GM23338 (cell line): ENCODE results near the gene CASQ2. TPM values are rescaled to one million over a fixed set of nuclear protein-coding genes. Genes with fewer than 3 reads are reported as not detected.

Experiments
- ATAC-seq: fragments of 200-7000 bp; cut with Tn5 transposase; 3 replicates; pipeline ENCODE4 v1.9.1; 2020
- DNase-seq: peaks from one replicate; pipeline ENCODE4 v3.0.0-alpha.2; 2015; ENCODE audit warnings: low spot score
- H2AFZ ChIP-seq: fragments of 200-600 bp; sonication (generic); 2 replicates; pipeline ENCODE4 v1.8.0; 2016; ENCODE audit warnings: antibody characterized with exemption, mild to moderate bottlenecking, moderate library complexity
- H3F3A ChIP-seq: fragments of 200-600 bp; sonication (generic); replicated peaks from 2 replicates; pipeline ENCODE4 v1.8.0; 2017; ENCODE audit warnings: antibody characterized with exemption, mixed run types, low read depth
- H3K27ac ChIP-seq: fragments of 200-600 bp; sonication (generic); 2 replicates; pipeline ENCODE4 v1.6.1; 2016; ENCODE audit warnings: low read depth
- H3K27me3 ChIP-seq: fragments of 200-600 bp; sonication (generic); 2 replicates; pipeline ENCODE4 v1.8.0; 2016; ENCODE audit warnings: mild to moderate bottlenecking, mixed run types, moderate library complexity; ENCODE audit not compliant: insufficient read depth
- H3K36me3 ChIP-seq: fragments of 200-600 bp; sonication (generic); 2 replicates; pipeline ENCODE4 v1.8.0; 2016; ENCODE audit warnings: mild to moderate bottlenecking; ENCODE audit not compliant: insufficient read depth
- H3K4me1 ChIP-seq: fragments of 200-600 bp; sonication (generic); 2 replicates; pipeline ENCODE4 v1.8.0; 2016; ENCODE audit warnings: mild to moderate bottlenecking, moderate library complexity; ENCODE audit not compliant: insufficient read depth
- H3K4me2 ChIP-seq: fragments of 200-600 bp; sonication (generic); 2 replicates; pipeline ENCODE4 v1.7.1; 2017; ENCODE audit warnings: mixed run types
- H3K4me3 ChIP-seq: fragments of 200-600 bp; sonication (generic); 2 replicates; pipeline ENCODE4 v1.6.1; 2016; ENCODE audit warnings: mixed run types
- H3K79me2 ChIP-seq: fragments of 200-600 bp; sonication (generic); replicated peaks from 2 replicates; pipeline ENCODE4 v1.8.0; 2017; ENCODE audit warnings: mild to moderate bottlenecking; ENCODE audit not compliant: insufficient read depth
- H3K9me2 ChIP-seq: fragments of 200-600 bp; sonication (generic); 2 replicates; pipeline ENCODE4 v1.8.0; 2017; ENCODE audit not compliant: insufficient read depth
- H4K20me1 ChIP-seq: fragments of 200-600 bp; sonication (generic); replicated peaks from 2 replicates; pipeline ENCODE4 v1.8.0; 2017; ENCODE audit warnings: mild to moderate bottlenecking; ENCODE audit not compliant: insufficient read depth
- H3K27ac Mint-ChIP-seq: 2 replicates; pipeline ENCODE4 v1.8.0; 2020; ENCODE audit warnings: inconsistent platforms, mild to moderate bottlenecking, moderate library complexity, mixed read lengths
- H3K27me3 Mint-ChIP-seq: 3 replicates; pipeline ENCODE4 v1.8.0; 2022; ENCODE audit warnings: low read depth, mild to moderate bottlenecking, moderate library complexity, mixed read lengths, inconsistent platforms; ENCODE audit not compliant: insufficient read depth, poor library complexity
- H3K36me3 Mint-ChIP-seq: 3 replicates; pipeline ENCODE4 v1.8.0; 2021; ENCODE audit warnings: low read depth, mild to moderate bottlenecking, inconsistent platforms, moderate library complexity, mixed read lengths
- H3K4me1 Mint-ChIP-seq: 3 replicates; pipeline ENCODE4 v1.8.0; 2020; ENCODE audit warnings: mild to moderate bottlenecking, inconsistent platforms, mixed read lengths
- H3K4me3 Mint-ChIP-seq: 3 replicates; pipeline ENCODE4 v1.8.0; 2021; ENCODE audit warnings: moderate library complexity, mild to moderate bottlenecking, inconsistent platforms, mixed read lengths
- H3K9me3 Mint-ChIP-seq: 3 replicates; pipeline ENCODE4 v1.8.0; 2020; ENCODE audit warnings: moderate library complexity, mild to moderate bottlenecking, inconsistent platforms, mixed read lengths
- CREB1 ChIP-seq: fragments of 250-450 bp; sonication (Bioruptor Pico); IDR thresholded peaks from 2 replicates; pipeline ENCODE4 v1.5.0; 2020; ENCODE audit warnings: low read depth, mild to moderate bottlenecking, moderate library complexity
- ETS1 ChIP-seq: IDR thresholded peaks from 2 replicates; pipeline ENCODE4 v1.6.1; 2016; ENCODE audit warnings: antibody characterized with exemption
- EZH2 ChIP-seq: fragments of 200-600 bp; sonication (generic); IDR thresholded peaks from one replicate; pipeline ENCODE4 v1.8.0; 2017; ENCODE audit warnings: antibody characterized with exemption, mild to moderate bottlenecking, low read depth; ENCODE audit not compliant: unreplicated experiment
- EZH2phosphoT487 ChIP-seq: fragments of 200-600 bp; sonication (generic); IDR thresholded peaks from one replicate; pipeline ENCODE4 v1.8.1; 2018; ENCODE audit warnings: antibody characterized with exemption; ENCODE audit not compliant: unreplicated experiment
- JUNB ChIP-seq: IDR thresholded peaks from one replicate; pipeline ENCODE4 v1.6.1; 2016; ENCODE audit warnings: antibody characterized with exemption; ENCODE audit not compliant: unreplicated experiment
- NANOG ChIP-seq: IDR thresholded peaks from 2 replicates; pipeline ENCODE4 v1.6.1; 2016; ENCODE audit warnings: antibody characterized with exemption, borderline replicate concordance
- REST ChIP-seq: IDR thresholded peaks from one replicate; pipeline ENCODE4 v1.6.1; 2018; ENCODE audit warnings: antibody characterized with exemption; ENCODE audit not compliant: unreplicated experiment
- STAT1 ChIP-seq: IDR thresholded peaks from one replicate; pipeline ENCODE4 v1.6.1; 2016; ENCODE audit warnings: antibody characterized with exemption; ENCODE audit not compliant: unreplicated experiment
- ZNF114 ChIP-seq: fragments of 250-450 bp; sonication (Bioruptor Pico); IDR thresholded peaks from 2 replicates; pipeline ENCODE4 v1.5.0; 2020; ENCODE audit warnings: mild to moderate bottlenecking, moderate library complexity
- ZNF331 ChIP-seq: fragments of 250-450 bp; sonication (Bioruptor Pico); IDR thresholded peaks from 2 replicates; pipeline ENCODE4 v1.5.0; 2020; ENCODE audit warnings: low read depth, mild to moderate bottlenecking, moderate library complexity
- ZNF462 ChIP-seq: fragments of 250-450 bp; sonication (Bioruptor Pico); IDR thresholded peaks from 2 replicates; pipeline ENCODE4 v1.5.0; 2020; ENCODE audit warnings: mild to moderate bottlenecking, moderate library complexity
- polyA plus RNA-seq: library from polyadenylated mRNA; unstranded; fragments of >200 nt; fragmentation: Nextera tagmentation; extraction: Ambion mirVana; gene quantifications from 2 replicates; pipeline ENCODE4 v1.2.1, GENCODE V29; 2016
- total RNA-seq: library from RNA; depleted of rRNA; stranded (reverse); fragments of >200 nt; shearing (Covaris generic); gene quantifications from 2 replicates; pipeline ENCODE4 v1.2.3, GENCODE V29; 2014

CASQ2 gene
- total and polyA plus RNA-seq, 2 experiments from 2014 or later, result not detected

- no peak for ATAC-seq
- H4K20me1 ChIP-seq, result no peaks in the 10 kb centered on the region; the same call in none of the 2 replicates
- H3K4me1 Mint-ChIP-seq, result peaks cover 40% of the 10 kb centered on the region
- H3K27me3 Mint-ChIP-seq, result peaks cover 2% of the 10 kb centered on the region
- H3K79me2 ChIP-seq, result peaks cover 33% of the 10 kb centered on the region
- peak overlapping the region; percentile 19 for H3K27ac Mint-ChIP-seq
- H3K36me3 ChIP-seq, result peaks cover 3% of the 10 kb centered on the region; the same call in 1 of the 2 replicates
- no peaks in the 10 kb centered on the region for H3K9me3 Mint-ChIP-seq
- H3K27ac ChIP-seq, result no peak overlapping the region
- H3F3A ChIP-seq, result no peaks in the 10 kb centered on the region
- peaks cover 22% of the 10 kb centered on the region for H3K36me3 Mint-ChIP-seq
- H3K27me3 ChIP-seq, result no peaks in the 10 kb centered on the region
- H2AFZ ChIP-seq, result no peak overlapping the region
- 0 out of 2 replicates have a peak, but pooled peaks cover 5% of the 10 kb centered on the region for H3K9me2 ChIP-seq
- no peak overlapping the region for H3K4me2 ChIP-seq
- peaks cover 26% of the 10 kb centered on the region for H3K4me1 ChIP-seq
- DNase-seq, result no peak
- TF ChIP-seq EZH2 (no peak), CREB1 (CRISPR knock-in tag) (no peak), JUNB (no peak)
- H3K4me3 Mint-ChIP-seq, result no peak overlapping the region
- H3K4me3 ChIP-seq, result no peak overlapping the region
Measured at GRCh38 chr1:115658646-115659045, 109.9 kb downstream of the CASQ2 start.

- Histone ChIP-seq H3K4me3 (no peak overlapping the region), H3K9me2 (0 out of 2 replicates have a peak, but pooled peaks cover 5% of the 10 kb centered on the region), H3K4me2 (no peak overlapping the region), H3K27me3 (no peaks in the 10 kb centered on the region), H3F3A (no peaks in the 10 kb centered on the region), H4K20me1 (no peaks in the 10 kb centered on the region; the same call in none of the 2 replicates), H3K36me3 (no peaks in the 10 kb centered on the region), H3K27ac (no peak overlapping the region), H3K4me1 (peaks cover 26% of the 10 kb centered on the region), H2AFZ (no peak overlapping the region), H3K79me2 (peaks cover 50% of the 10 kb centered on the region)
- DNase-seq (no peak), ATAC-seq (no peak)
- H3K4me1 Mint-ChIP-seq, result peaks cover 47% of the 10 kb centered on the region
- no peak overlapping the region for H3K27ac Mint-ChIP-seq
- no peaks in the 10 kb centered on the region for H3K9me3 Mint-ChIP-seq
- H3K4me3 Mint-ChIP-seq, result no peak overlapping the region
- peaks cover 27% of the 10 kb centered on the region for H3K36me3 Mint-ChIP-seq
- peaks cover 2% of the 10 kb centered on the region for H3K27me3 Mint-ChIP-seq
- TF ChIP-seq CREB1 (CRISPR knock-in tag), result no peak
- TF ChIP-seq STAT1, result no peak
- TF ChIP-seq JUNB, result no peak
- TF ChIP-seq ZNF114 (CRISPR knock-in tag), result no peak
- no peak for TF ChIP-seq ETS1
- no peak for TF ChIP-seq ZNF462 (CRISPR knock-in tag)
- no peak for TF ChIP-seq NANOG
- TF ChIP-seq ZNF331 (CRISPR knock-in tag), result no peak
- no peak for TF ChIP-seq EZH2phosphoT487
- TF ChIP-seq REST, result no peak
- no peak for TF ChIP-seq EZH2
Measured at GRCh38 chr1:115656461-115657077, 111.9 kb downstream of the CASQ2 start.
